Type B pancreatic cell (in vitro differentiated cells): ENCODE measurements around the gene ROCK1. TPM values are rescaled to one million over a fixed set of nuclear protein-coding genes. Genes with fewer than 3 reads are reported as not detected.
"Not testable (repeated sequence)": the region's sequence is repeated elsewhere in the genome, so short reads cannot be mapped to it uniquely, and the experiment has no call there.

Experiments used
- DNase-seq: peaks from one replicate; pipeline ENCODE4 v3.0.0; 2021; ENCODE audit warnings: mixed read lengths; ENCODE audit not compliant: unreplicated experiment; ENCODE audit errors: extremely low spot score
- H3K27ac Mint-ChIP-seq: 2 replicates; pipeline ENCODE4 v1.8.0; 2021; ENCODE audit warnings: mild to moderate bottlenecking, mixed read lengths
- H3K27me3 Mint-ChIP-seq: 2 replicates; pipeline ENCODE4 v1.8.0; 2021; ENCODE audit warnings: mixed read lengths
- H3K36me3 Mint-ChIP-seq: 2 replicates; pipeline ENCODE4 v1.8.0; 2021; ENCODE audit warnings: mixed read lengths
- H3K4me1 Mint-ChIP-seq: one replicate; pipeline ENCODE4 v1.8.0; 2021; ENCODE audit warnings: mixed read lengths; ENCODE audit not compliant: unreplicated experiment
- H3K4me3 Mint-ChIP-seq: 2 replicates; pipeline ENCODE4 v1.8.0; 2021; ENCODE audit warnings: mild to moderate bottlenecking, mixed read lengths
- H3K9me3 Mint-ChIP-seq: 2 replicates; pipeline ENCODE4 v1.8.0; 2021; ENCODE audit warnings: mixed read lengths
- CTCF ChIP-seq: fragments of 200-600 bp; sonication (generic); conservative IDR thresholded peaks from 2 replicates; pipeline ENCODE4 v1.5.0; 2021; ENCODE audit warnings: antibody characterized with exemption, mild to moderate bottlenecking
- total RNA-seq: library from RNA; stranded (reverse); gene quantifications from 2 replicates; pipeline ENCODE4 v1.2.1, GENCODE V29; 2021; ENCODE audit warnings: low replicate concordance

The ROCK1 gene
- total RNA-seq, 1 donor from 2014 or later, result 42.4 TPM

- no peak for TF ChIP-seq CTCF
- Mint-ChIP-seq H3K4me1 (no peaks in the 10 kb centered on the region), H3K36me3 (peaks cover 17% of the 10 kb centered on the region), H3K9me3 (no peaks in the 10 kb centered on the region), H3K27ac (no peak overlapping the region), H3K27me3 (no peaks in the 10 kb centered on the region), H3K4me3 (no peak overlapping the region)
- no peak for DNase-seq
Measured at GRCh38 chr18:21047126-21047525, 64.5 kb downstream of the ROCK1 start.

GRCh38 chr18:21040466-21040865 is 71.1 kb downstream of the ROCK1 start:
- no peak for DNase-seq
- H3K4me1 Mint-ChIP-seq, result no peaks in the 10 kb centered on the region
- no peak for TF ChIP-seq CTCF
- no peaks in the 10 kb centered on the region for H3K9me3 Mint-ChIP-seq
- no peak overlapping the region for H3K27ac Mint-ChIP-seq
- no peak overlapping the region for H3K4me3 Mint-ChIP-seq
- H3K27me3 Mint-ChIP-seq, result no peaks in the 10 kb centered on the region
- H3K36me3 Mint-ChIP-seq, result peaks cover 26% of the 10 kb centered on the region

GRCh38 chr18:21038201-21038600 is 73.4 kb downstream of the ROCK1 start:
- H3K4me3 Mint-ChIP-seq, result no peak overlapping the region
- no peaks in the 10 kb centered on the region for H3K27me3 Mint-ChIP-seq
- no peak for DNase-seq
- no peaks in the 10 kb centered on the region for H3K9me3 Mint-ChIP-seq
- H3K27ac Mint-ChIP-seq, result no peak overlapping the region
- H3K36me3 Mint-ChIP-seq, result peaks cover 34% of the 10 kb centered on the region
- TF ChIP-seq CTCF, result no peak
- no peaks in the 10 kb centered on the region for H3K4me1 Mint-ChIP-seq

GRCh38 chr18:21031845-21032244 is 79.8 kb downstream of the ROCK1 start:
- Mint-ChIP-seq H3K36me3 (peaks cover 41% of the 10 kb centered on the region), H3K27me3 (no peaks in the 10 kb centered on the region), H3K4me1 (no peaks in the 10 kb centered on the region), H3K4me3 (no peak overlapping the region), H3K9me3 (peaks cover 3% of the 10 kb centered on the region), H3K27ac (no peak overlapping the region)
- no peak for TF ChIP-seq CTCF
- DNase-seq, result no peak

GRCh38 chr18:21018257-21018656 is 93.4 kb downstream of the ROCK1 start:
- H3K27me3 Mint-ChIP-seq, H3K27ac Mint-ChIP-seq, H3K9me3 Mint-ChIP-seq, H3K4me1 Mint-ChIP-seq, DNase-seq, H3K4me3 Mint-ChIP-seq: not testable (repeated sequence)
- peaks cover 40% of the 10 kb centered on the region for H3K36me3 Mint-ChIP-seq

GRCh38 chr18:21012308-21012707 is 99.3 kb downstream of the ROCK1 start:
- DNase-seq, result no peak
- Mint-ChIP-seq H3K4me1 (no peaks in the 10 kb centered on the region), H3K27ac (no peak overlapping the region), H3K4me3 (no peak overlapping the region), H3K27me3 (no peaks in the 10 kb centered on the region), H3K9me3 (peaks cover 8% of the 10 kb centered on the region), H3K36me3 (peaks cover 60% of the 10 kb centered on the region)
- no peak for TF ChIP-seq CTCF
